ENCODE measurements around the gene MAPK11. TPM values are rescaled to one million over a fixed set of nuclear protein-coding genes. Genes with fewer than 3 reads are reported as not detected.

MAPK11 gene
- total RNA-seq = 5.4 and 8.4 TPM in 2 replicates

- no peak for TF ChIP-seq CTCF (conservative IDR thresholded peaks at IDR 0.05; ENCODE audit: low read depth, low read length)
- peak within 1 kb of the TSS; percentile 65 for H3K4me3 ChIP-seq (ENCODE audit: low read depth, low read length)
- no peak for DNase-seq (ENCODE audit: low read depth)
Observed at GRCh38 chr22:50269970-50270665, at the start of gene MAPK11. MAPK11 (minus strand) TSS chr22:50270380; CDS start chr22:50270292, 88 bp downstream.

- no peak for DNase-seq (ENCODE audit: low read depth)
- no peak overlapping the region for H3K4me3 ChIP-seq (ENCODE audit: low read depth, low read length)
- no peak for TF ChIP-seq CTCF (conservative IDR thresholded peaks at IDR 0.05; ENCODE audit: low read depth, low read length)
Observed at GRCh38 chr22:50319503-50319951, 49.3 kb upstream of the MAPK11 start.

- TF ChIP-seq CTCF (conservative IDR thresholded peaks at IDR 0.05; ENCODE audit: low read depth, low read length) = no peak
Observed at GRCh38 chr22:50318698-50319411, 48.7 kb upstream of the MAPK11 start.

GRCh38 chr22:50318356-50318697 is 48.1 kb upstream of the MAPK11 start:
- no peak for TF ChIP-seq CTCF (conservative IDR thresholded peaks at IDR 0.05; ENCODE audit: low read depth, low read length)
- H3K4me3 ChIP-seq (ENCODE audit: low read depth, low read length) = no peak overlapping the region
- no peak for DNase-seq (ENCODE audit: low read depth)

More at GRCh38 chr22:50318698-50319411, 48.7 kb upstream of the MAPK11 start:
- no peak overlapping the region for H3K4me3 ChIP-seq (ENCODE audit: low read depth, low read length)
- DNase-seq (ENCODE audit: low read depth) = no peak

- no peak for DNase-seq (ENCODE audit: low read depth)
- TF ChIP-seq CTCF (conservative IDR thresholded peaks at IDR 0.05; ENCODE audit: low read depth, low read length) = no peak
- no peak overlapping the region for H3K4me3 ChIP-seq (ENCODE audit: low read depth, low read length)
Observed at GRCh38 chr22:50317674-50318073, 47.5 kb upstream of the MAPK11 start.

GRCh38 chr22:50317178-50317577 is 47.0 kb upstream of the MAPK11 start:
- DNase-seq (ENCODE audit: low read depth) = no peak
- no peak for TF ChIP-seq CTCF (conservative IDR thresholded peaks at IDR 0.05; ENCODE audit: low read depth, low read length)
- H3K4me3 ChIP-seq (ENCODE audit: low read depth, low read length) = no peak overlapping the region
